Measurements from ENCODE around the gene ACE. TPM values are rescaled to one million over a fixed set of nuclear protein-coding genes. Genes with fewer than 3 reads are reported as not detected.

ACE gene
- total RNA-seq, 3 donors from 2014 or later (not counting 1 experiment from before 2014, with no cell fraction given), result 0.86 to 1.2 (median 1.0) TPM

DNA sequence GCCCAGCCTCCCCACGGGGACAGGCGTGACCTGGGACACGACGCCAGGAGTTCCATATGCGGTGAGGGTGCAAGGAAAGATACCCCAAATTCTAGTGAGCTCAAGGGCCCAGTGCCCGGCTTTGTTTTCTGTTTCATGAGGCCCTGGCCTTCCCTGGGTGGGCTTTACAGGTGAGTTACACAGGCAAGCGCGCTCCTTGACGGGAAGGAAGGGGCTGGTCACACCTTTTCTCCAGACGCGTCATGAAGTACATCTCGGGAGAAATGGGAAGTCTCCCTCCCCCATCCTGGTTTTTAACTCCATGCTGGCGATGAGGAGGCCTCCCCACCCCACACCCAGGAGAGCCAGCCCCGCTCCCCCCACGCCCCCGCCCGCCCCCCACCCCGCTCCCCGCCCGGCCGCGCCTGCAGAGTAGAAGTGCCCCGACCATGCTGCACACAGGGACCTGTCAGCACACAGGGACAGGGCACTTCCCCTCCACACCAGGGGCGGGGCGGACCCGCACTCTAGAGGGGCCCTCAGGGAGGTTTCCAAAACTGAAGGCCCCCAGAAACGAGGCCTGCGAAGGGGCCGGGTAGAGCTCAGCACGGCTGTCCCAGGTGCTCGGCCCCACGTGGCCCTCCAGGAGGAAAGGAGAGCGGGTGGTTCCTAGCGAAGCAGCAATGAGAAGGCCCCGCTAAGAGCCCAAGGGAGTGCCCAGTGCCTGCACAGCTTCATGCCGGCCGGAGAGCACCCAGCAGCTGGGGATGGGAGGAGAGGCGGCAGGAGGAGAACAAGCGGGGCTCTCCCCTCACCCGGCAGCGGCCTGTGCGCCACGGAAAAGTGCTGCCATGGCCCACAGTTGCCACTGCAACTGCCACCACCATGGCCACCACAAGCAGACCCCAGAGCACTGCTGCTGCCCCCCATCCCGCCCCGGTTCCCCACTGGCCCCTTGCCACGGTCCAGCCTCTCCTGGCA is 38.5 kb upstream of the ACE start:
- Mint-ChIP-seq H3K9me3 (no peaks in the 10 kb centered on the region), H3K36me3 (no peaks in the 10 kb centered on the region), H3K4me1 (peaks cover 26 to 59% of the 10 kb centered on the region in 2 donors), H3K4me3 (peak overlapping the region; percentile 25), H3K27ac (peak overlapping the region in 1 of 2 donors; percentile 95), H3K27me3 (ENCODE audit: low read depth in 2 of 2) (no peaks in the 10 kb centered on the region)
- WGBS (ENCODE audit: insufficient coverage), result 71% methylated on average over 39 of the region's 46 CpGs
- TF ChIP-seq, protein P1, sequence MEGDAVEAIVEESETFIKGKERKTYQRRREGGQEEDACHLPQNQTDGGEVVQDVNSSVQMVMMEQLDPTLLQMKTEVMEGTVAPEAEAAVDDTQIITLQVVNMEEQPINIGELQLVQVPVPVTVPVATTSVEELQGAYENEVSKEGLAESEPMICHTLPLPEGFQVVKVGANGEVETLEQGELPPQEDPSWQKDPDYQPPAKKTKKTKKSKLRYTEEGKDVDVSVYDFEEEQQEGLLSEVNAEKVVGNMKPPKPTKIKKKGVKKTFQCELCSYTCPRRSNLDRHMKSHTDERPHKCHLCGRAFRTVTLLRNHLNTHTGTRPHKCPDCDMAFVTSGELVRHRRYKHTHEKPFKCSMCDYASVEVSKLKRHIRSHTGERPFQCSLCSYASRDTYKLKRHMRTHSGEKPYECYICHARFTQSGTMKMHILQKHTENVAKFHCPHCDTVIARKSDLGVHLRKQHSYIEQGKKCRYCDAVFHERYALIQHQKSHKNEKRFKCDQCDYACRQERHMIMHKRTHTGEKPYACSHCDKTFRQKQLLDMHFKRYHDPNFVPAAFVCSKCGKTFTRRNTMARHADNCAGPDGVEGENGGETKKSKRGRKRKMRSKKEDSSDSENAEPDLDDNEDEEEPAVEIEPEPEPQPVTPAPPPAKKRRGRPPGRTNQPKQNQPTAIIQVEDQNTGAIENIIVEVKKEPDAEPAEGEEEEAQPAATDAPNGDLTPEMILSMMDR (IDR thresholded peaks at IDR 0.05), result no peak
- peaks cover 3% of the 10 kb centered on the region for H3K36me3 ChIP-seq (ENCODE audit: control insufficient read depth, insufficient read depth, low read length)
- peak overlapping the region; percentile 45 for H3K27ac ChIP-seq (ENCODE audit: low read length)
- ATAC-seq (no peak), DNase-seq (no peak)
- intact Hi-C loops (cut with micrococcal nuclease), result no loop called here
- H3K4me3 ChIP-seq (ENCODE audit: low read length), result no peak overlapping the region
- H3K9me3 ChIP-seq (ENCODE audit: control insufficient read depth, insufficient read depth, low read length), result no peaks in the 10 kb centered on the region
- H3K4me1 ChIP-seq (ENCODE audit: control insufficient read depth, insufficient read depth, low read length), result peaks cover 69% of the 10 kb centered on the region
- H3K27me3 ChIP-seq (ENCODE audit: control insufficient read depth, insufficient read depth, low read length), result no peaks in the 10 kb centered on the region

DNA sequence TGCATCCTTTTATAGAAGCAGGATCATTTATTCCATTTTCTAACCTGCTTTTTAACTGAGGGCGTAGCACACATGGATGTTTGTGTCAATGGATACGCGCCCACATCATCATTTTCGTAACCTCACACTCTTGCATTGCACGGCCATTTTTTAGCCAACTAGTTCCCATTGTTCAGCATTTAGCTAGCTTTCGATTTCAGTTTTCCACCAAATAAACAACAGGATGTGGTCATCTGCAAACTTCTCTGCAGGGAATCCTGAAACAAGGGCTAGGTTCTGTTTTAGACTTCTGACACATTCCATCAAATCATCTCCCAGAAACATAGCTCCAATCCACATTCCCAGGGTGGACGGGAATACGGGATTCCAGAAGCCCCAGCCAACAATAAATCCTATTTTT is 37.2 kb upstream of the ACE start:
- 36% methylated on average over 8 of the region's 8 CpGs for WGBS (ENCODE audit: insufficient coverage)

DNA sequence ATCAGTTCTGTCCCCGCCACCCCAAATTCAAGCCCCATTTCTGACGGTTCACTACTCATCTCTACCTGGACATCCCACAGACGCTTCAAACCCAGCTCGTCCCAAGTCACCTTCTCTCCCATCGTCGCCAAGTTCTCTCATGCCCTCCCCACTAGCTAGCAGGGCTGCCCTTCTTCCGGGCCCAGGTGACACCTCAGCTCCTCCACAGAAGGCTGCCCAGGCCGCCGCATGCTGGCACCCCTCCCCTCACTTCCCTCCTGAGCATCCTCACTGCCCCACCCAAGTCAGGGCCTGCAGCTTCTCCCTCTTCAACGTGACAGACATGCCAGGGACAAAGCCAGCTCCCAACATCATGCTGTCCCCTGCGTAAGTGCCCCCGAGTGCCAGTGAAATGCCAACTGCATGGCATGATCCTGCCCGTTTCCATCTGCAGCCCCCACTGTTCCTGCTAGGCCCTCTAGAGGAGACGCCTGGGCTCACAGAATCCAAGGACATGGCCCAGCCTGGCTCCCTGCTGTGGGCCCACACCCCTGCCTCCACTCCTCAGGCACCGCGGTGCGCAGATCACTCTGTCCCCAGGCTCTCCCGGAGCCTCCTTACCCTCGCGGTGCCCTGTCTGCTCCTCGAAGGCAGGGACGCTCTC is 36.6 kb upstream of the ACE start:
- ATAC-seq, result peak in 2 of 3 donors; percentile 27 to 48

More for the DNA sequence above, 37.2 kb upstream of the ACE start:
- H3K4me1 Mint-ChIP-seq, result peaks cover 25 to 48% of the 10 kb centered on the region in 2 donors
- no peaks in the 10 kb centered on the region for H3K27me3 ChIP-seq (ENCODE audit: control insufficient read depth, insufficient read depth, low read length)
- H3K36me3 Mint-ChIP-seq, result no peaks in the 10 kb centered on the region
- H3K27ac Mint-ChIP-seq, result peak overlapping the region; percentile 88 to 95
- H3K4me1 ChIP-seq (ENCODE audit: control insufficient read depth, insufficient read depth, low read length), result peaks cover 56% of the 10 kb centered on the region
- TF ChIP-seq, protein P1 (IDR thresholded peaks at IDR 0.05), result no peak
- H3K4me3 Mint-ChIP-seq, result peak overlapping the region; percentile 72
- no peaks in the 10 kb centered on the region for H3K9me3 Mint-ChIP-seq
- H3K36me3 ChIP-seq (ENCODE audit: control insufficient read depth, insufficient read depth, low read length), result peaks cover 3% of the 10 kb centered on the region
- peak in 1 of 2 donors; percentile 74 for DNase-seq
- H3K27me3 Mint-ChIP-seq (ENCODE audit: low read depth in 2 of 2), result no peaks in the 10 kb centered on the region
- H3K9me3 ChIP-seq (ENCODE audit: control insufficient read depth, insufficient read depth, low read length), result no peaks in the 10 kb centered on the region
- ATAC-seq, result peak in 2 of 3 donors; percentile 23 to 42
- H3K4me3 ChIP-seq (ENCODE audit: low read length), result no peak overlapping the region
- intact Hi-C loops (cut with micrococcal nuclease), result no loop called here
- peak overlapping the region; percentile 45 for H3K27ac ChIP-seq (ENCODE audit: low read length)

More for the DNA sequence above, 36.6 kb upstream of the ACE start:
- DNase-seq, result peak in 1 of 2 donors; percentile 58
- Histone ChIP-seq H3K9me3 (ENCODE audit: control insufficient read depth, insufficient read depth, low read length) (no peaks in the 10 kb centered on the region), H3K27ac (ENCODE audit: low read length) (peak overlapping the region; percentile 45), H3K36me3 (ENCODE audit: control insufficient read depth, insufficient read depth, low read length) (peaks cover 3% of the 10 kb centered on the region), H3K27me3 (ENCODE audit: control insufficient read depth, insufficient read depth, low read length) (no peaks in the 10 kb centered on the region), H3K4me3 (ENCODE audit: low read length) (no peak overlapping the region), H3K4me1 (ENCODE audit: control insufficient read depth, insufficient read depth, low read length) (peaks cover 56% of the 10 kb centered on the region)
- Mint-ChIP-seq H3K9me3 (no peaks in the 10 kb centered on the region), H3K4me3 (peak overlapping the region; percentile 72), H3K4me1 (peaks cover 19 to 48% of the 10 kb centered on the region in 2 donors), H3K36me3 (no peaks in the 10 kb centered on the region), H3K27ac (peak overlapping the region; percentile 88 to 95), H3K27me3 (ENCODE audit: low read depth in 2 of 2) (peaks cover 0 to 3% of the 10 kb centered on the region in 2 donors)
- WGBS (ENCODE audit: insufficient coverage), result 61% methylated on average over 22 of the region's 22 CpGs
- intact Hi-C loops (cut with micrococcal nuclease), result no loop called here
- TF ChIP-seq, protein P1 (IDR thresholded peaks at IDR 0.05), result no peak

Data from natural killer cell (primary cell).